HG02798 (cell line): Measurements from ENCODE around the gene CCDC186.
A peak's percentile ranks its signal among the peaks of the same experiment; 100 is the strongest.

Experiments used
- ATAC-seq: cut with Tn5 transposase; IDR thresholded peaks from one replicate; pipeline ENCODE4 v1.9.1; 2021; ENCODE audit warnings: mild to moderate bottlenecking; ENCODE audit not compliant: unreplicated experiment, poor library complexity

CCDC186 gene

GRCh38 chr10:114173921-114174694, at the start of gene CCDC186:
Gene CCDC186 (minus strand): TSS chr10:114174203. CDS start chr10:114163268, 10,935 bp downstream.
- ATAC-seq, result peak; percentile 100

- no peak for ATAC-seq
Observed at GRCh38 chr10:114223066-114223465, 49.1 kb upstream of the CCDC186 start.

- no peak for ATAC-seq
Observed at GRCh38 chr10:114221235-114221634, 47.2 kb upstream of the CCDC186 start.

GRCh38 chr10:114220281-114220680, 46.3 kb upstream of the CCDC186 start:
- no peak for ATAC-seq

GRCh38 chr10:114215033-114215432, 41.0 kb upstream of the CCDC186 start:
- ATAC-seq, result no peak

GRCh38 chr10:114212153-114212552, 38.1 kb upstream of the CCDC186 start:
- ATAC-seq, result no peak

GRCh38 chr10:114208351-114208750, 34.3 kb upstream of the CCDC186 start:
- ATAC-seq, result no peak

GRCh38 chr10:114207349-114207748, 33.3 kb upstream of the CCDC186 start:
- no peak for ATAC-seq

GRCh38 chr10:114206902-114207301, 32.9 kb upstream of the CCDC186 start:
- ATAC-seq, result no peak

- ATAC-seq, result no peak
Observed at GRCh38 chr10:114202812-114203211, 28.8 kb upstream of the CCDC186 start.

- ATAC-seq, result no peak
Observed at GRCh38 chr10:114199239-114199638, 25.2 kb upstream of the CCDC186 start.

- ATAC-seq, result peak; percentile 76
Observed at GRCh38 chr10:114195079-114195478, 21.1 kb upstream of the CCDC186 start.

- ATAC-seq, result no peak
Observed at GRCh38 chr10:114189700-114190099, 15.7 kb upstream of the CCDC186 start.

- no peak for ATAC-seq
Observed at GRCh38 chr10:114188900-114189299, 14.9 kb upstream of the CCDC186 start.

GRCh38 chr10:114188001-114188400, 14.0 kb upstream of the CCDC186 start:
- ATAC-seq, result no peak

GRCh38 chr10:114184276-114184675, 10.3 kb upstream of the CCDC186 start:
- no peak for ATAC-seq

GRCh38 chr10:114183563-114183962, 9.6 kb upstream of the CCDC186 start:
- no peak for ATAC-seq

GRCh38 chr10:114181971-114182370, 8.0 kb upstream of the CCDC186 start:
- no peak for ATAC-seq

- ATAC-seq, result no peak
Observed at GRCh38 chr10:114180937-114181336, 6.9 kb upstream of the CCDC186 start.

GRCh38 chr10:114179747-114180146, 5.7 kb upstream of the CCDC186 start:
- ATAC-seq, result no peak

- ATAC-seq, result no peak
Observed at GRCh38 chr10:114179148-114179547, 5.1 kb upstream of the CCDC186 start, which contains the start of gene TDRD1. Gene TDRD1 (plus strand): TSS chr10:114179353. CDS start chr10:114187832, 8,479 bp downstream.

GRCh38 chr10:114176511-114176910, 2.5 kb upstream of the CCDC186 start:
- ATAC-seq, result no peak
